HG03196 (cell line): Measurements from ENCODE around the gene GRAP2.

Source experiments
- ATAC-seq: cut with Tn5 transposase; IDR thresholded peaks from one replicate; pipeline ENCODE4 v1.9.1; 2021; ENCODE audit not compliant: unreplicated experiment

Gene GRAP2

GRCh38 chr22:39923696-39924095, 22.8 kb downstream of the GRAP2 start:
- no peak for ATAC-seq

- ATAC-seq = no peak
Measured at GRCh38 chr22:39924286-39924685, 23.4 kb downstream of the GRAP2 start.

DNA sequence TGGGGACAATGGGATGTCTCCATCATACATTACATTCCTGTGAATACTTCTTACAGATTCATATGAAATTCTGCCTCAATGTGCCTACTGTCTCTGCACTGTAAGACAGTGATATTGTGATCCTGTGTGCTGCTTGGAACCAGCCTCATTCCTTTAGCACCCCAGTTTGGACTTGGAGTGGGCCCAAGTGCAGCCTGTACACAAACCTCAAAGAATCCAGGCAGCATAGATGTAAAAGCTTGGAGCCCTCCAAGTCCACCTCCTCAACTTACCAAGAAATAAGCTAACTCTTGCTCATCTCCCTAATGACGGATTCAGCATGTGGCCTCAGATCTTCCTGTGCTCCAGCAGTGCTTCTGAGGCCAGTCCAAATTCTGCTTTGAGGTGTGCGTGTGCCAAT, 24.4 kb downstream of the GRAP2 start:
- no peak for ATAC-seq

- ATAC-seq = no peak
Measured at GRCh38 chr22:39925909-39926679, 25.2 kb downstream of the GRAP2 start.

DNA sequence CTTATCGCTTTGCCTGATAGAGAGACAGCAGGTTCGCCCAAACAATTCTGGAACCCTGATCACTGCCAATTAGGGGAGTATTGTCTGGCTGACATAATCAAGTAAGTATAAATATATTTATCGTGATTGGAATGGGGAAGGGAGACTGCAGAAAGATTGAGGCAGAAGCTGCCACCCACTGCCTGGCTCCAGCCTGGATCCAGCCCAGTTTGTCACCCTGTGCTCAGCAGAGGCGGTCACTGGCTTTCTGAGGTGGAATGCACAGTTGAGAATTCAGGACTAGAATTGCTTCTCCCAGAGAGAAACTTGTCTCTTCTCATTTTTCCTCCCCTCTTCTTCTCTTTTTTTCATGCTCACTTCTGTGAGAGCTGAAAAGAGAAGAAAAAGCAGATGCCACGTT, 25.9 kb downstream of the GRAP2 start:
- ATAC-seq = no peak

- ATAC-seq = no peak
Measured at GRCh38 chr22:39927544-39927943, 26.7 kb downstream of the GRAP2 start.

DNA sequence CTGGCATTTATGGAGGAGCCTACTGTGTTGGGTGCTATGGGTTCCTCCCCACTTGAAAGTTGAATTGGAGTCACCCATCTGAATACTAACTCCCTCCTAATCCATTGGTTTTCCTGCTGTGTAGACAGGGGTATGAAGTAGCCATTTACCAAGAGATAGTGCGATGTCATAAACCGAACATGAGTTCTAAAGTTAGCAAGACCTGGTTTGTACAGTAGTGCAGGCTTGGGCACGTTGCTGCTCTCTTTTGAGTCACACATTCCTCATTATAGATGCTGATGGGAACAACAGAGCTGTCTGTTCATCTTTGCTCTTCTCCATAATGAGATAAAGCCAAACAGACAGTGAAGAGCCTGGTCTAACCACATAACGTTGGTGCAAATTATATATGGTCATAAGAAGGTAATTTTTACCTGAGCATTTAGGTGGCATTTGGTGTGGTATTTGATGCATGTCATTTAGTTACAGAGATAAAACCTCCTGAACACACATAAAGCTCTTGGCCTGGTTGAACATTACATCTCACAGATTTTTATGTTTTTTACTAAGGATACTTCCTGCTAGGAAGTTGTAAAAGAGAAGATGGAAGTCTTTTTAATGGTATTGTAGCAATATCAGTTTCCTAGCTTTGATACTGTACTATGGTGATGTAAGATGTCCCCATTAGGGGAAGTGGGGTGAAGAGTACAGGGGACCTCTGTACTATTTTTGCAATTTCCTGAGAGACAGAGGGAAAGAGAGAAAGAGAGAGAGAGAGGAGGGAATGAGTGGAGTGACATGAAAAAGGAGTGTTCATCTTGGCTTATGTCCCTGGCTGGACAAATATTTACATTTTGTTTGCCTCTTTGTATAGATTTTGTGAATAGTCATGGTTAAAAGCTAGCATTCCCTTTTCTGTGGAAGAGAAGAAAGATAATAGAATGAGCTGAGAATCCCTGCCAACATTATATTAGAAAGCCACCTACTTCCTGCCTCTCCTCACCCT, 27.9 kb downstream of the GRAP2 start:
- no peak for ATAC-seq

DNA sequence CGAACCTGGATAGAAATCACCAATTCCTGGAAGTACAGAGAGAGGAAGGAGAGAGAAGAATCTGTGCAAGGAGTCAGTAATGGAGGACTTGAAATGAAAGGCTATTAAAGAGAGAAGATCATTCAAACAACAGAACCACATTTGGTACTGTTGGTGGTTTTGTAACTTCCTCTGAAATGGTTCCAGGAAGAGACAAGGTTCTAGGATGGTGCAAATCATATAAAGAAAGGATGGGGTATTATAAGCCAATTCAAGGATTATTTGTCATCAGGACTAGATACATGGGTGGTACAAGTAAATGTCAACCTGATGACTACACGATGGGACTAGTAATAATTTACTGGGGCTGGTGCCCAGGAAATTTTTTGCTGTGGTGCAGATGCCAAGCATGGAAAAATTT, 30.4 kb downstream of the GRAP2 start:
- no peak for ATAC-seq

DNA sequence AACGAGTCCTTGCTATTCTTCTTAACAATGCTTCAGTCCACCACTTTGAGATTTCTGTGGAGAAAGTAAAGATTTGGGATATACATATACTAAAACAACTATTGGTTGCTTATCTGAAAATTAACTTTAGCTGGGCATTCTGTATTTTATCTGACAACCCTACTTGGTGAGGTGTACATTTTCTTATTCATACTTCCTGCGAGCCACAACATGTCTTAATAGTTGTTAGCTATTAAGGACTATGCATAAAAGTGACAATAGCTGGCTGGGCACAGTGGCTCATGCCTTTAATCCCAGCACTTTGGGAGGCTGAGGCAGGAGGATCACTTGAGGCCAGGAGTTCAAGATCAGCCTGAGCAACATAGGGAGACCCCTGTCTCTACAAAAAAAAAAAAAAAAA, 31.3 kb downstream of the GRAP2 start:
- no peak for ATAC-seq

DNA sequence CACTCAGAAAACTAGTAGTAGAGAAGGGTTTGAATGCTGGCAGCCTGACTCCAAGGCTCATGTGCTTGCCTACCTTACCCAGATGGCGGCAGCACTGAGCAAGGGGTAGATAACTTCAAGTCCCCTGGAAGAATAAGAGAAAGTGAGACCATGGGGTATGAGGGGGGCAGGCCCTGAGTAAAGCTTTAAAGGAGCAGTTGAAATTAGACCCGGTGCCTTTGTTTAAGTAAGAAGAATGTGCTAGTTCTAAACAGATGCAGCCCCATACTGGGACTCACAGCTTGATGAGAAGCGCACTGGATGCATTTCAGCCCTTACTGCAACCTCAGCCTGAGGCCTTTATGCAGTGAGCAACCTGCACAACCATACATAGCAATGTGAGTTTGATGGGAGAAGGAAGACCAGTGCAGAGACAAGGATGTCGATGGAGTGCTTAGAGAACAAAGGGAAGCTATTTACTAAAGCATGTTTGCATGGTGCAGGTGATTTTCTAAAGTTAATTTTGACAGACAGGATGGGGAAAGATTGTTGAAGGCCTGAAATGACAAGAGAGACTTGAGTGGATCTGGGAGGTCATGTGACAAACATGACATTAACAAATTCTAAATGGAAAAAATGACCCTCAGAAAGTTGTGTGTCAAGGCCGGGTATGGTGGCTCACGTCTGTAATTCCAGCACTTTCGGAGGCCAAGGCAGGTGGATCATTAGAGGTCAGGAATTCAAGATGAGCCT, 32.2 kb downstream of the GRAP2 start:
- no peak for ATAC-seq

GRCh38 chr22:39933741-39934140, 32.9 kb downstream of the GRAP2 start:
- no peak for ATAC-seq

GRCh38 chr22:39935116-39935515, 34.2 kb downstream of the GRAP2 start:
- no peak for ATAC-seq

- no peak for ATAC-seq
Measured at GRCh38 chr22:39935612-39936011, 34.7 kb downstream of the GRAP2 start.

DNA sequence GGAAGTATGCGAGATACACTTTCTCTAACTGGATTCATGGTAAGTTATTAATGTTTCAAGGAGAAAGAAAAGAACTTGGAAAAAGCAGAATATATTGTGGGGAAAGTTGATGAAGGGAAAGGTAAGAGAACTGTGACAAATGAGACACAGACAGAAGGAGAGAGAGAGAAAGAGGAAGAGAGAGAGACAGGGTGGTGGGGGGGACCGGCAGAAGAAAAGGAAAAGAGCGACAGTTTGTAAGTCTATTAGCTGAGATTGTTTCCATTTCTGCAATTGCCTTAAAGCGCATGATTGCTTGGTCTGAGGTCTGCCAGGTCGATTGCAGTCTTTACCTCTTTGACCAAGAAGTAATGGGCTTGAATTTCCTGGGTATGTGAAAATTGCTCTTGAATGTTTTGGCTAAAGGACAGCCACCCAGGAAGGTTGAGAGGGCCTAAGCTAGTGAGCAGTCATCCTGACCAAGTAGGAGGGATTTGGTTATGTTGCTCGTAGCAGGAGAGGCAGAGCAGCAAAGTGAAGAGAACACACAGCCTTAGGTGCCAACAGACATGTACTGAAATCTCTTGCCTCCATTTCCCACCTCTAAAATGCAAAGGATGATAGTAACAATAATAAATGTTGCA, 35.8 kb downstream of the GRAP2 start:
- ATAC-seq = no peak

DNA sequence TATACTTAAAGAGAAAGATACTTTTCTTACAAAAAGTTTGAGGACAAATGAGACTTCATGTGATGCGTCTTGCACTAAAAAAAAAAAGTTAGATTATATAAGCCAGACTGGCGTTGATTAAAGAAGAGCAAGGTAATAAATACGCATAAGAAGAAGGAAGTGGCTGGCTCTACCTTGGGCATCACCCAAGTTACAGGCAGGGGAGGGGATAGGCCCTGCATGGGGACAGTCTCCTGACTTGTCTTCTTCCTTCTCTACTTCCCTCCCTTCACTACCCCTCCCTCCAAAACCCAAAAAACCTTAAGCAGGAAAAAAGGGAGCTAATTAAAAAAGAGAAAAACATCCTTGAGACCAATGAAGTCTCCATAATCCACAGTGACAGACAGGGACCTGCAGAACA, 37.0 kb downstream of the GRAP2 start:
- no peak for ATAC-seq

DNA sequence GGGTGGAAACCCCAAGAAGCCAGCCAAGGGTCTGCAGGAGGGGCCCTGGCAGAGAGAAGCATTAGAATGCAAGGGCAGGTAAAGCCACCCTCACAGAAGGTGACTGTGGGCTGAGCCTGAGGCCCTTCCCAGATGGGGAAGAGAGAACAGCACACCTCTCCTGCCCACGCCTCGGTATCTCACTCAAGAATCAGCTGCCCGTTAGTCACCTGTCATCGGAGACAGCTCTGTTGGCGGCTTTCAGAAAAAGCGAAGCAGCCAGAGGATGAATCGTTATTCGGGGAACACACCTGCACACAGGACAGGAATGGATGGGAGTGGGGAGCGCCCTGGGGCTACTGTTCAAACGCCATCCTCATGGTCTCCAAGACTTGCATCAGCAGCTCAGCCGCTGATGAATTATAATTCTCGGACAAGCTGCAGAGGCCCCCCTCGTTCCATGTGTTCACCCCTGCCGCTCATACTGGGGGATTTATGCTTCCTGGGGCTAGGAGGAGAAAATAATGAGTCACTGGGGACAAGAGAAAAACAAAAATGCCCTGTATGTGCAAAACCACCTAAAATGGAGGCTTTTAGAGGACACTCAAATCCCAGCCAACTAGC, 37.7 kb downstream of the GRAP2 start:
- ATAC-seq = no peak

DNA sequence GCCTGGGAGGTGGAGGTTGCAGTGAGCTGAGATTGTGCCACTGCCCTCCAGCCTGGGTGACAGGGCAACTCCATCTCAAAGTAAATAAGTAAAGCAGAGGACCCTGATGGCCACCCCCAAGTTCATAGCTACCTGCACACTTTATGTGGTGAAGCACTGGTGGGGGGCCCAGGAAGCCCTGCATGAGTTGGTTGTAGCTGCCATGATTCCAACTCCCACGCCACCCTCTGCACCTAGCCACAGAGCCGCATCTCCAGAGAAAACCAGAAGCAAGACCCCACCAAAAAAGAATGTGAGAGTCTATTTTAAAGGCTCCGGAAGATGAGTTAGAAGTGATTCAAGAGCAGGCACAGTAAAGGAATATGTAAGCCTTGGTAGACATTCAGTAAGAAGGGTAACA, 38.9 kb downstream of the GRAP2 start:
- no peak for ATAC-seq

- ATAC-seq = no peak
Measured at GRCh38 chr22:39940757-39941305, 39.9 kb downstream of the GRAP2 start.

DNA sequence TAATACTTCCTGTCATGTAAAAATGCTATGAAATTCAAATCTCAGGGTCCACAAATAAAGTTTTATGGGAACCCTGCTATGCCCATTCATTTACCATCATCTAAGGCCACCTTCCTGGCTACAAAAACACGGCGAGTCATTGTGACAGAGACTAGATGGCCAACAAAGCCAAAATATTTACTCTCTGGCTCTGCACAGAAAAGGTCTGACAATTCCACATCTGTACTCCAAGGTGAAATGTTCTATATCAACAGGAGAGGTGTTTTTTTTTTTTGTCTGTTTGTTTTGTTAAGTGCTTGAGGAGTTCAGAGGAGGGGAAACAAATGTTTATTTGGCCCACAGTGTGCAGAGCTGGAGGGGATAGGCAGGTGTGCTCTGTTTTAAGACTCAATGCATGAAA, 40.7 kb downstream of the GRAP2 start:
- ATAC-seq = no peak
